Suppressor macrophage treated with lipopolysaccharide for 1 hour (primary cell): Measurements from ENCODE around the gene TENM4.
A peak's percentile ranks its signal among the peaks of the same experiment; 100 is the strongest.

Source experiments
- DNase-seq, 3 donors: peaks; one replicate each; pipeline ENCODE4 v3.0.0-alpha.2; 2020 to 2022

TENM4 gene

GRCh38 chr11:79110321-79110720 is 330.5 kb downstream of the TENM4 start:
- DNase-seq, result no peak

- no peak for DNase-seq
Observed at GRCh38 chr11:79108851-79109250, 332.0 kb downstream of the TENM4 start.

- no peak for DNase-seq
Observed at GRCh38 chr11:79102840-79103239, 338.0 kb downstream of the TENM4 start.

GRCh38 chr11:79101656-79102055 is 339.2 kb downstream of the TENM4 start:
- no peak for DNase-seq

- peak; percentile 50 to 74 (median 70) for DNase-seq
Observed at GRCh38 chr11:79100093-79100910, 340.5 kb downstream of the TENM4 start.

GRCh38 chr11:79098146-79098545 is 342.7 kb downstream of the TENM4 start:
- DNase-seq, result no peak

GRCh38 chr11:79097246-79097875 is 343.5 kb downstream of the TENM4 start:
- DNase-seq, result peak in 1 of 3 donors; percentile 15

- no peak for DNase-seq
Observed at GRCh38 chr11:79095424-79095823, 345.4 kb downstream of the TENM4 start.

GRCh38 chr11:79094616-79095015 is 346.2 kb downstream of the TENM4 start:
- DNase-seq, result no peak

GRCh38 chr11:79092791-79093353 is 348.0 kb downstream of the TENM4 start:
- peak; percentile 47 to 67 (median 67) for DNase-seq

GRCh38 chr11:79090191-79090705 is 350.6 kb downstream of the TENM4 start:
- DNase-seq, result no peak

- DNase-seq, result no peak
Observed at GRCh38 chr11:79089601-79090000, 351.2 kb downstream of the TENM4 start.

- DNase-seq, result no peak
Observed at GRCh38 chr11:79088967-79089366, 351.9 kb downstream of the TENM4 start.

- no peak for DNase-seq
Observed at GRCh38 chr11:79087961-79088318, 352.9 kb downstream of the TENM4 start.

- no peak for DNase-seq
Observed at GRCh38 chr11:79087238-79087960, 353.4 kb downstream of the TENM4 start.

- DNase-seq, result no peak
Observed at GRCh38 chr11:79086056-79086455, 354.8 kb downstream of the TENM4 start.

GRCh38 chr11:79084382-79084781 is 356.4 kb downstream of the TENM4 start:
- DNase-seq, result no peak

GRCh38 chr11:79083352-79083751 is 357.5 kb downstream of the TENM4 start:
- DNase-seq, result no peak

- no peak for DNase-seq
Observed at GRCh38 chr11:79082907-79083306, 357.9 kb downstream of the TENM4 start.

GRCh38 chr11:79082280-79082679 is 358.6 kb downstream of the TENM4 start:
- no peak for DNase-seq

GRCh38 chr11:79081471-79082031 is 359.3 kb downstream of the TENM4 start:
- DNase-seq, result peak in 2 of 3 donors; percentile 3 to 35

- no peak for DNase-seq
Observed at GRCh38 chr11:79080551-79080950, 360.3 kb downstream of the TENM4 start.

GRCh38 chr11:79078999-79079398 is 361.8 kb downstream of the TENM4 start:
- DNase-seq, result no peak
